ENCODE results near the gene TSFM. TPM values are rescaled to one million over a fixed set of nuclear protein-coding genes. Genes with fewer than 3 reads are reported as not detected.

Gene TSFM
- total and polyA plus RNA-seq, 2 of the 13 experiments (the other 11 are each of a cell fraction or from before 2014, with no cell fraction given), result 29.8 to 68.3 TPM

GRCh38 chr12:57834086-57834876 lies 51.7 kb downstream of the TSFM start (continued):
- TF ChIP-seq YEATS4 (CRISPR knock-in tag; IDR thresholded peaks at IDR 0.05; ENCODE audit: borderline replicate concordance), result no peak
- TF ChIP-seq PHF5A (CRISPR knock-in tag; IDR thresholded peaks at IDR 0.05; ENCODE audit: low read depth, unreplicated experiment), result no peak
- TF ChIP-seq MTF2 (CRISPR knock-in tag; IDR thresholded peaks at IDR 0.05; ENCODE audit: borderline replicate concordance), result no peak
- TF ChIP-seq ZNF558 (CRISPR knock-in tag; IDR thresholded peaks at IDR 0.05; ENCODE audit: borderline replicate concordance), result no peak
- no peak for TF ChIP-seq FOSL2 (CRISPR knock-in tag; IDR thresholded peaks at IDR 0.05)
- TF ChIP-seq TCF12 (IDR thresholded peaks at IDR 0.05), result no peak
- no peak for TF ChIP-seq TCF12 (CRISPR knock-in tag; IDR thresholded peaks at IDR 0.05)
- TF ChIP-seq ZNF710 (CRISPR knock-in tag; IDR thresholded peaks at IDR 0.05; ENCODE audit: borderline replicate concordance), result no peak
- TF ChIP-seq BCL6 (CRISPR knock-in tag; IDR thresholded peaks at IDR 0.05), result no peak
